Cardiac atrium fibroblast (primary cell): ENCODE results near the gene CCK. TPM values are rescaled to one million over a fixed set of nuclear protein-coding genes. Genes with fewer than 3 reads are reported as not detected.

ENCODE experiments used
- total RNA-seq: library from RNA; depleted of rRNA; stranded (reverse); fragments of >200 nt; gene quantifications from 2 replicates; pipeline ENCODE4 v1.2.3, GENCODE V29; 2015

CCK gene, protein sequence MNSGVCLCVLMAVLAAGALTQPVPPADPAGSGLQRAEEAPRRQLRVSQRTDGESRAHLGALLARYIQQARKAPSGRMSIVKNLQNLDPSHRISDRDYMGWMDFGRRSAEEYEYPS
- not detected in 2 replicates for total RNA-seq

DNA sequence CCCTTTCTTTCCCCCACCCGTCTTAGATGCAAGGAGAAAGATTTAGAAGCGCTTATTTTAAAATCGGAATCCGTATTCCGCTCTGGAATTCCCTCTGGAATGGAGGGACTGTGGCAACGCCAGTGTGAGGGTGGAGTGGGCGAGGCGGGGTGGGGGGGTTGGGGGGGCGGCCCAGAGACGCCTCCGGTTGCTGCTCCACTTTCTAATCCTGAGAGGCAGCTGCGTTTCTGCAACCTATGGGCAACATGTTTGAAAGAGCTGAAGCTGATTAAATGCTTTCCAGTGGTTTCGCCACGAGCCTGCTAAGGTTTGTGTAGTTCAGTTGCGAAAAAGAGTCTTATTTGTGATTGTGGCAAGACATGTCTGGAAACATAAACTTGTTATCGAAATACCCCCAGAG is at the start of gene CCK:
TSS of gene CCK (minus strand) at position 101 of the 400 bp plus-strand sequence. CDS start 2,555 bp downstream, outside the sequence.

Other genes with a start within 250 kb of the CCK start
- 21.1 and 21.7 TPM in 2 replicates for gene TRAK1, start 174.8 kb downstream of the CCK start, total RNA-seq
- not detected in 2 replicates for gene LYZL4, start 144.4 kb upstream of the CCK start, total RNA-seq
- gene VIPR1, start 236.5 kb upstream of the CCK start, total RNA-seq: 8.5 and 16.8 TPM in 2 replicates